GM12864 (cell line): ENCODE data around the gene IL25.

ENCODE experiments used
- DNase-seq: peaks from one replicate; pipeline ENCODE4 v3.0.0-alpha.2; 2011; ENCODE audit warnings: low read depth
- H3K4me3 ChIP-seq: 2 replicates; pipeline ENCODE4 v1.5.1; 2011; ENCODE audit warnings: mild to moderate bottlenecking, low read depth, low read length, control low read depth
- CTCF ChIP-seq: IDR thresholded peaks from 2 replicates; pipeline ENCODE4 v1.5.1; 2011; ENCODE audit warnings: low read depth, mild to moderate bottlenecking, moderate library complexity, low read length, control low read depth, inconsistent platforms; ENCODE audit errors: missing control alignments

The IL25 gene

GRCh38 chr14:23401291-23401690 lies 28.7 kb downstream of the IL25 start:
- no peak for TF ChIP-seq CTCF

GRCh38 chr14:23402296-23403138 lies 29.9 kb downstream of the IL25 start:
- no peak overlapping the region for H3K4me3 ChIP-seq
- no peak for DNase-seq
- no peak for TF ChIP-seq CTCF

More at GRCh38 chr14:23401291-23401690, 28.7 kb downstream of the IL25 start:
- H3K4me3 ChIP-seq: no peak overlapping the region
- DNase-seq: no peak

- no peak for DNase-seq
- no peak overlapping the region for H3K4me3 ChIP-seq
- TF ChIP-seq CTCF: no peak
Measured at GRCh38 chr14:23403139-23403438, 30.5 kb downstream of the IL25 start.

GRCh38 chr14:23403908-23404307 lies 31.3 kb downstream of the IL25 start:
- no peak overlapping the region for H3K4me3 ChIP-seq
- no peak for TF ChIP-seq CTCF
- no peak for DNase-seq

- TF ChIP-seq CTCF: no peak
- H3K4me3 ChIP-seq: no peak overlapping the region
- DNase-seq: no peak
Measured at GRCh38 chr14:23404331-23404900, 31.8 kb downstream of the IL25 start.

- DNase-seq: no peak
- TF ChIP-seq CTCF: no peak
- H3K4me3 ChIP-seq: no peak overlapping the region
Measured at GRCh38 chr14:23405096-23405495, 32.5 kb downstream of the IL25 start.

GRCh38 chr14:23405516-23406025 lies 33.0 kb downstream of the IL25 start:
- no peak overlapping the region for H3K4me3 ChIP-seq

More at GRCh38 chr14:23405516-23406025, 33.0 kb downstream of the IL25 start:
- no peak for TF ChIP-seq CTCF
- no peak for DNase-seq
